RWPE2 (cell line): ENCODE results near the gene ZDHHC11B.
"Not testable (repeated sequence)": the region's sequence is repeated elsewhere in the genome, so short reads cannot be mapped to it uniquely, and the experiment has no call there.

ENCODE experiments used
- ATAC-seq: fragments of 200-7000 bp; cut with Tn5 transposase; 3 replicates; pipeline ENCODE4 v1.9.1; 2021; ENCODE audit warnings: low read depth
- DNase-seq: peaks from one replicate; pipeline ENCODE4 v3.0.0-alpha.2; 2020; ENCODE audit warnings: low spot score
- H3K27ac ChIP-seq: fragments of 450-650 bp; 2 replicates; pipeline ENCODE4 v1.5.1; 2017; ENCODE audit warnings: mild to moderate bottlenecking; ENCODE audit not compliant: poor library complexity, severe bottlenecking
- H3K27me3 ChIP-seq: fragments of 250-450 bp; sonication (Bioruptor Pico); 2 replicates; pipeline ENCODE4 v1.5.1; 2021; ENCODE audit warnings: mild to moderate bottlenecking, moderate library complexity; ENCODE audit not compliant: insufficient read depth, poor library complexity, severe bottlenecking
- H3K36me3 ChIP-seq: fragments of 250-450 bp; sonication (Bioruptor Pico); 2 replicates; pipeline ENCODE4 v1.5.1; 2020; ENCODE audit warnings: low read depth, mild to moderate bottlenecking, moderate library complexity
- H3K4me1 ChIP-seq: fragments of 250-450 bp; sonication (Bioruptor Pico); 2 replicates; pipeline ENCODE4 v1.5.1; 2021; ENCODE audit warnings: mild to moderate bottlenecking, moderate library complexity; ENCODE audit not compliant: insufficient read depth, poor library complexity, severe bottlenecking
- H3K4me3 ChIP-seq: fragments of 250-450 bp; sonication (Bioruptor Pico); 2 replicates; pipeline ENCODE4 v1.5.1; 2021; ENCODE audit warnings: mild to moderate bottlenecking, moderate library complexity; ENCODE audit not compliant: severe bottlenecking
- H3K9me3 ChIP-seq: fragments of 250-450 bp; sonication (Bioruptor Pico); 2 replicates; pipeline ENCODE4 v1.5.1; 2021; ENCODE audit warnings: mild to moderate bottlenecking, moderate library complexity; ENCODE audit not compliant: severe bottlenecking
- TF ChIP-seq, protein P1 (sequence below): fragments of 450-650 bp; IDR thresholded peaks from one replicate; pipeline ENCODE4 v1.5.1; 2017; ENCODE audit warnings: mild to moderate bottlenecking, moderate library complexity; ENCODE audit not compliant: poor library complexity, severe bottlenecking

The ZDHHC11B gene

DNA sequence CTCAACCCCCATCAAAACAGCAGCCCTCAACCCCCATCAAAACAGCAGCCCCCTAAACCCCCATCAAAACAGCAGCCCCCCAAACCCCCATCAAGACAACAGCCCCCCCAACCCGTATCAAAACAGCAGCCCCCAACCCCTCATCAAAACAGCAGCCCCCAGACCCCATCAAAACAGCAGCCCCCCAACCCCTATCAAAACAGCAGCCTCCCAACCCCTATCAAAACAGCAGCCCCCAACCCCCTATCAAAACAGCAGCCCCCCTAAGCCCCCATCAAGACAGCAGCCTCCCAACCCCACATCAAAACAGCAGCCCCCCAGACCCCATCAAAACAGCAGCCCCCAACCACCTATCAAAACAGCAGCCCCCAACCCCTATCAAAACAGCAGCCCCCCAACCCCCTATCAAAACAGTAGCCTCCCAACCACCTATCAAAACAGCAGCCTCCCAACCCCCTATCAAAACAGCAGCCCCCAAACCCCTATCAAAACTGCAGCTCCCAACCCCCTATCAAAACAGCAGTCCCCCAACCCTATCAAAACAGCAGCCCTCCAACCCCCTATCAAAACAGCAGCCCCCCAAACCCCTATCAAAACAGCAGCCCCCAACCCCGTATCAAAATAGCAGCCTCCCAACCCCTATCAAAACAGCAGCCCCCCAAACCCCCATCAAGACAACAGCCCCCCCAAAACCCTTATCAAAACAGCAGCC, 92.6 kb downstream of the ZDHHC11B start:
- ATAC-seq, result no peak
- Histone ChIP-seq H3K4me1 (no peaks in the 10 kb centered on the region), H3K27ac (no peak overlapping the region), H3K9me3 (no peaks in the 10 kb centered on the region), H3K36me3 (no peaks in the 10 kb centered on the region), H3K4me3 (no peak overlapping the region), H3K27me3 (no peaks in the 10 kb centered on the region)
- TF ChIP-seq, protein P1, sequence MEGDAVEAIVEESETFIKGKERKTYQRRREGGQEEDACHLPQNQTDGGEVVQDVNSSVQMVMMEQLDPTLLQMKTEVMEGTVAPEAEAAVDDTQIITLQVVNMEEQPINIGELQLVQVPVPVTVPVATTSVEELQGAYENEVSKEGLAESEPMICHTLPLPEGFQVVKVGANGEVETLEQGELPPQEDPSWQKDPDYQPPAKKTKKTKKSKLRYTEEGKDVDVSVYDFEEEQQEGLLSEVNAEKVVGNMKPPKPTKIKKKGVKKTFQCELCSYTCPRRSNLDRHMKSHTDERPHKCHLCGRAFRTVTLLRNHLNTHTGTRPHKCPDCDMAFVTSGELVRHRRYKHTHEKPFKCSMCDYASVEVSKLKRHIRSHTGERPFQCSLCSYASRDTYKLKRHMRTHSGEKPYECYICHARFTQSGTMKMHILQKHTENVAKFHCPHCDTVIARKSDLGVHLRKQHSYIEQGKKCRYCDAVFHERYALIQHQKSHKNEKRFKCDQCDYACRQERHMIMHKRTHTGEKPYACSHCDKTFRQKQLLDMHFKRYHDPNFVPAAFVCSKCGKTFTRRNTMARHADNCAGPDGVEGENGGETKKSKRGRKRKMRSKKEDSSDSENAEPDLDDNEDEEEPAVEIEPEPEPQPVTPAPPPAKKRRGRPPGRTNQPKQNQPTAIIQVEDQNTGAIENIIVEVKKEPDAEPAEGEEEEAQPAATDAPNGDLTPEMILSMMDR, result no peak
- no peak for DNase-seq

DNA sequence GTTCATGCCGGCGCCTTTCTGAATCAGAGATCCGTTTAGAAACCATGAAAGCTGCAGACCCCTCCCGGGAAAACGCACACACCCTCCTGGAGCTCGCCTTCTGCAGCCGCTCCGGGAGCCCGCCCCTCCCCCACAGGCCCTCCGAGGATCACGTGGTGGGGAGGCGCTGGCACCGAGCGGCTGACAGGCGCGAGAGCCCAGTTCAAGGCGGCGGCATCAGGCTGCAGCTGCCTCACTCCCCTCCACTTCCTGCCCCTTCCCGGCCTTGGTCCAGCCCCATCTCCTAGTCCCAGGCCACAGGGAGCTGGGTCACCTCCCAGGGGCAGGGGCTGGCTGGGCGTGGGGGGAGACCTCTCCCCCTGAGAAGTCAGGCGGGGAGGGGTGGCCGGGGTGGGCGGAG, 93.5 kb downstream of the ZDHHC11B start:
- H3K4me1 ChIP-seq, H3K4me3 ChIP-seq, H3K36me3 ChIP-seq, ATAC-seq, DNase-seq, H3K27me3 ChIP-seq, H3K9me3 ChIP-seq, H3K27ac ChIP-seq: not testable (repeated sequence)

DNA sequence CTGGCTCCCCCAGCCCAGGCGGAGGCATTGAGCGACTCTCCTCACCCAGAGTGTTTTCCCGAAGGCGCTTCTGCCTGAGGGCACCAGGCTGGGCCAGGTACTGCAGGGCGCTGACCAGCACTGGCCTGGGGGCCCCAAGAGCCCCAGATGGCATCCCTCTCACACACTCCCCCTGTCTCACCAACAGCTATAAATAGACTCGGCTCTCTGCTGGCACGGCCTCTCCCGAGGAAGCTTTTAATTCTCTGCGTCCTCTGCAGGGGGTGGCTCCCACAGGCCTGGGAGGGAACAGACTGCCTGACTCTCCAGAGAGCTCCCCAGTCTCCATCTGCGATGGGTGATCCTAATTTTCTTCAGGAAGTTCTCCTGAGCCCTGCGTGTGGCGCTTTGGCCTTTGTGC, 94.2 kb downstream of the ZDHHC11B start:
- H3K4me1 ChIP-seq, H3K27me3 ChIP-seq, H3K27ac ChIP-seq, H3K36me3 ChIP-seq, H3K9me3 ChIP-seq, DNase-seq, ATAC-seq, H3K4me3 ChIP-seq: not testable (repeated sequence)

DNA sequence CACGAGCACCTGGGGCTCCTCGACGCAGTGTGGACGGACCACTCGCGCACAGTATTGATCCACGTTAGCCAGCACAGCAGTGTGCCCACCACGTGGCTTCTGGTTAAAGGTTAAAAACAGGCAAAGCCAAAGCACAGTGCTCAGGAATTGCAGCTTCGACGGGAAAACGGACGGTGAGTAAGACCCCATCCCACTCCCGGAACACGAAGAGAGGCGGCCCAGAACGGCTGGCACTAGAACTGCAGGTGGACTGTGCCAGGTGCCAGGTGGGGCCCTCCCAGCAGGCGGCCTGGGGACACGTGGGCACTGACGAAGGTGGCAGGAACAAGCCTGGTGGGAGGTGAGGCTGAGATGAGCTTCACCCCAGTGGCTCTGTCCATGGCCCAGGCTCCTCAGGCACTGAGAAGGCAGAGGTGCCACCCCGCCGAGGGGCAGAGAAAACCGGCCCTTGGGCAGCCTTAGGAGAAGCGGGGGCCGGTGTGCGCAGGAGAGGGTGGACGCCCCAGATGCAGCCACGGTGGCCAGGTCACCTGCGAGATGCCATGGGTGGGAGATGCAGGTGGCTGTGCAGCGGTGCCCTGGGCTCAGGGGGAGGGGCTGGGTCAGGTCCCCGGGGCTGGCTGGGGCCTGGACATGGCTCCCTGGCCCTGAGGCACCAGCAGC, 96.0 kb downstream of the ZDHHC11B start:
- DNase-seq, H3K4me1 ChIP-seq, H3K27me3 ChIP-seq, H3K27ac ChIP-seq, ATAC-seq, H3K36me3 ChIP-seq, H3K4me3 ChIP-seq, H3K9me3 ChIP-seq: not testable (repeated sequence)

DNA sequence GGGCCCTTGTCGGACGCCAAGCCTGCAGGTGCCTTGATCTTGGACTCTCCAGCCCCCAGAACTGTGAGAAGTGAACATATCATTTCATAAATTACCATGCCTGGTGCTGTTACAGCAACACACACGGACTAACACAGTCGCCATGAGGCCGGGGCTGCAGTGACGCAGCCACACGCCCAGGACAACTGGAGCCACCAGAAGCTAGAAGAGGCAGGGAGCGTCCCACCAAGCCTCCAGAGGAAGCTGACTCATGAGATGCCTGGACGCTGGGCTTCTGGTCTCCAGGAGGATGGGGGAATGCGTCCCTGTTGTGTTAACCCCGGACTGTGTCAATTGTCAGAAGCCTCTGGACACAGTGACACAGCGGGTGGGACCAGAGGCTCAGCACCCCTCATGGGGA, 97.6 kb downstream of the ZDHHC11B start:
- H3K4me1 ChIP-seq, H3K27me3 ChIP-seq, ATAC-seq, H3K4me3 ChIP-seq, H3K9me3 ChIP-seq, DNase-seq, H3K36me3 ChIP-seq, H3K27ac ChIP-seq: not testable (repeated sequence)

DNA sequence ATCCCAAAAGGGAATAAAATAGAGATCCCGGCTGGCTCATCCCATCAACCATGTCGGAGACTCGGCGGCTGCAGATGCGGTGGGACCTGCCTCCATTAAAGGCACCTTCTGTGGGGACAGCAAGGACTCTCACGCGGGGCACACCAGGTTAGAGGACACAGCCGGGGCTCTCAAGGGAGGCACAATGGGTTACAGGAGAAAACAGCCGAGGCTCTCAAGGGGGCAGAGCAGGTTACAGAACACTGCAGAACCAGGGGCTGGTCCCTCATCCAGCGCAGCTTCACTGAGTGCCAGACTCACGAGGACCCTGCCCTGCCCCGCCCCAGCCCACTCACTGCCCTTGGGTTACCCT, 98.4 kb downstream of the ZDHHC11B start:
- not testable (repeated sequence) for H3K4me3 ChIP-seq, DNase-seq, H3K4me1 ChIP-seq, H3K9me3 ChIP-seq, H3K27ac ChIP-seq, ATAC-seq, H3K36me3 ChIP-seq, H3K27me3 ChIP-seq

DNA sequence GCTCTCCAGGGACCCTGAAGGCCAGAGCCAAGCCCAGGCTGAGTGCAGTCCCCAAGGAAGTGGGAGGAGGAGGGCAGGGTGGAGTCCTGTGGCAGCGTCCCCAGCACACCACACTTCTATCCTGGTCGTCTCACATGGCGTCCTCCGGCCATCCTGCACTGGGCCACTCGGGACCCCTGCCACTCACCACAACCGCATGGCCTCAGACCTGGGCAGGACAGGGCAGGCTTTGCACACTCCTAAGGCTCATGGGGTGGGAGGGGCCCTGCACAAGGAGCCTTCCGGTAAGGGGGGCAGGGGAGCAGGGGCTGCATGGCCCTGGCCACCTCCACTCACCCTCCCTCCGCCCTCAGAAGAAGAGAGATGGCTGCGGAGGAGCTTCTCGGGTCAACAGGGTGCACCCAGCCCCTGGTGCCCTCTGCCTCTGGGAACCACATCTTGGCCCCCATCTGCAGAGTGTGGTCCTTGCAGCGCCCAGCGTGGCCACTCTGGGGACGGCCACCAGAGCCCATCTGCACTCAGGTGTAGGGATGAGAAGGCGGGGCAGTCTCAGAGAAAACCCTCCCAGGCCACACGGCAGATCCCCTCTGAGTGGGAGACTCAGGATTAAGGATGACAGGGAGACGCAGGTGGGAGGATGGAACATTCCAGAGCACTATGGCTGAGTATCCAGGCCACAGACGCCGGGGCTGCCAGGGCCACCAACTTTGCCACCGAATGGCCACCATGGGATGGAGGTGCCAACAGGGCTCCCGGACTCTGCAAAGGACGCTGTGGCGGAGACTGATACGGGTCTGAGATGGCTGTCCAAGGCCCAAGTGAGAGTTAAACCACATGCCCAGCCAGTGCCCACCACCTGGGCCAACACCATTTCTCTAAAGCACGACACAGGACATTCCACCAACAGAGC, 99.0 kb downstream of the ZDHHC11B start:
- DNase-seq (no peak), ATAC-seq (no peak)
- Histone ChIP-seq H3K4me1 (no peaks in the 10 kb centered on the region), H3K4me3 (no peak overlapping the region), H3K27ac (no peak overlapping the region), H3K36me3 (no peaks in the 10 kb centered on the region), H3K27me3 (no peaks in the 10 kb centered on the region), H3K9me3 (no peaks in the 10 kb centered on the region)
- TF ChIP-seq, protein P1, result no peak
